ENCODE results near the gene IFNAR1. TPM values are rescaled to one million over a fixed set of nuclear protein-coding genes. Genes with fewer than 3 reads are reported as not detected.

The IFNAR1 gene
- total RNA-seq, 1 experiment from 2014 or later: 20.5 TPM

GRCh38 chr21:33369586-33369985, 44.8 kb downstream of the IFNAR1 start (continued):
- TF ChIP-seq, protein P1, sequence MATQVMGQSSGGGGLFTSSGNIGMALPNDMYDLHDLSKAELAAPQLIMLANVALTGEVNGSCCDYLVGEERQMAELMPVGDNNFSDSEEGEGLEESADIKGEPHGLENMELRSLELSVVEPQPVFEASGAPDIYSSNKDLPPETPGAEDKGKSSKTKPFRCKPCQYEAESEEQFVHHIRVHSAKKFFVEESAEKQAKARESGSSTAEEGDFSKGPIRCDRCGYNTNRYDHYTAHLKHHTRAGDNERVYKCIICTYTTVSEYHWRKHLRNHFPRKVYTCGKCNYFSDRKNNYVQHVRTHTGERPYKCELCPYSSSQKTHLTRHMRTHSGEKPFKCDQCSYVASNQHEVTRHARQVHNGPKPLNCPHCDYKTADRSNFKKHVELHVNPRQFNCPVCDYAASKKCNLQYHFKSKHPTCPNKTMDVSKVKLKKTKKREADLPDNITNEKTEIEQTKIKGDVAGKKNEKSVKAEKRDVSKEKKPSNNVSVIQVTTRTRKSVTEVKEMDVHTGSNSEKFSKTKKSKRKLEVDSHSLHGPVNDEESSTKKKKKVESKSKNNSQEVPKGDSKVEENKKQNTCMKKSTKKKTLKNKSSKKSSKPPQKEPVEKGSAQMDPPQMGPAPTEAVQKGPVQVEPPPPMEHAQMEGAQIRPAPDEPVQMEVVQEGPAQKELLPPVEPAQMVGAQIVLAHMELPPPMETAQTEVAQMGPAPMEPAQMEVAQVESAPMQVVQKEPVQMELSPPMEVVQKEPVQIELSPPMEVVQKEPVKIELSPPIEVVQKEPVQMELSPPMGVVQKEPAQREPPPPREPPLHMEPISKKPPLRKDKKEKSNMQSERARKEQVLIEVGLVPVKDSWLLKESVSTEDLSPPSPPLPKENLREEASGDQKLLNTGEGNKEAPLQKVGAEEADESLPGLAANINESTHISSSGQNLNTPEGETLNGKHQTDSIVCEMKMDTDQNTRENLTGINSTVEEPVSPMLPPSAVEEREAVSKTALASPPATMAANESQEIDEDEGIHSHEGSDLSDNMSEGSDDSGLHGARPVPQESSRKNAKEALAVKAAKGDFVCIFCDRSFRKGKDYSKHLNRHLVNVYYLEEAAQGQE (IDR thresholded peaks at IDR 0.05; ENCODE audit: low read depth): no peak
- TF ChIP-seq, protein P2, sequence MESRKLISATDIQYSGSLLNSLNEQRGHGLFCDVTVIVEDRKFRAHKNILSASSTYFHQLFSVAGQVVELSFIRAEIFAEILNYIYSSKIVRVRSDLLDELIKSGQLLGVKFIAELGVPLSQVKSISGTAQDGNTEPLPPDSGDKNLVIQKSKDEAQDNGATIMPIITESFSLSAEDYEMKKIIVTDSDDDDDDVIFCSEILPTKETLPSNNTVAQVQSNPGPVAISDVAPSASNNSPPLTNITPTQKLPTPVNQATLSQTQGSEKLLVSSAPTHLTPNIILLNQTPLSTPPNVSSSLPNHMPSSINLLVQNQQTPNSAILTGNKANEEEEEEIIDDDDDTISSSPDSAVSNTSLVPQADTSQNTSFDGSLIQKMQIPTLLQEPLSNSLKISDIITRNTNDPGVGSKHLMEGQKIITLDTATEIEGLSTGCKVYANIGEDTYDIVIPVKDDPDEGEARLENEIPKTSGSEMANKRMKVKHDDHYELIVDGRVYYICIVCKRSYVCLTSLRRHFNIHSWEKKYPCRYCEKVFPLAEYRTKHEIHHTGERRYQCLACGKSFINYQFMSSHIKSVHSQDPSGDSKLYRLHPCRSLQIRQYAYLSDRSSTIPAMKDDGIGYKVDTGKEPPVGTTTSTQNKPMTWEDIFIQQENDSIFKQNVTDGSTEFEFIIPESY (IDR thresholded peaks at IDR 0.05; ENCODE audit: extremely low read depth, insufficient replicate concordance, low read length): no peak
- TF ChIP-seq ZFX (IDR thresholded peaks at IDR 0.05): no peak
- no peak for TF ChIP-seq SRF (IDR thresholded peaks at IDR 0.05; ENCODE audit: low read depth)
- no peak for TF ChIP-seq SIN3A (IDR thresholded peaks at IDR 0.05; ENCODE audit: low read depth)
- TF ChIP-seq CEBPB (IDR thresholded peaks at IDR 0.05; ENCODE audit: low read depth): no peak
- no peak for TF ChIP-seq EZH2phosphoT487 (IDR thresholded peaks at IDR 0.05; ENCODE audit: borderline replicate concordance)
- TF ChIP-seq EZH2 (IDR thresholded peaks at IDR 0.05): no peak
- TF ChIP-seq SP1 (IDR thresholded peaks at IDR 0.05; ENCODE audit: low read depth): no peak
- TF ChIP-seq, protein P3, sequence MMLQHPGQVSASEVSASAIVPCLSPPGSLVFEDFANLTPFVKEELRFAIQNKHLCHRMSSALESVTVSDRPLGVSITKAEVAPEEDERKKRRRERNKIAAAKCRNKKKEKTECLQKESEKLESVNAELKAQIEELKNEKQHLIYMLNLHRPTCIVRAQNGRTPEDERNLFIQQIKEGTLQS (IDR thresholded peaks at IDR 0.05): no peak
- no peak for TF ChIP-seq CBX3 (IDR thresholded peaks at IDR 0.05; ENCODE audit: low read depth)
- no peak for TF ChIP-seq RAD21 (IDR thresholded peaks at IDR 0.05; ENCODE audit: low read depth)
- TF ChIP-seq JUND (IDR thresholded peaks at IDR 0.05): no peak
